Mammary epithelial cell (primary cell): Measurements from ENCODE around the gene CFAP299.

Source experiments
- EZH2 ChIP-seq: IDR thresholded peaks from 2 replicates; pipeline ENCODE4 v1.6.1; 2012; ENCODE audit warnings: low read length, inconsistent platforms, borderline replicate concordance
- TF ChIP-seq, protein P1 (sequence below), 2 donors: IDR thresholded peaks in 1 of 2; conservative IDR thresholded peaks in 1 of 2; 2 replicates each; pipeline ENCODE4 v1.5.1; 2011 to 2012; ENCODE audit warnings: inconsistent platforms in 2 of 2, low read length in 2 of 2, mild to moderate bottlenecking in 2 of 2, control low read depth in 1 of 2, low read depth in 1 of 2; ENCODE audit not compliant: insufficient read depth in 1 of 2; ENCODE audit errors: extremely low read depth in 1 of 2

DNA sequence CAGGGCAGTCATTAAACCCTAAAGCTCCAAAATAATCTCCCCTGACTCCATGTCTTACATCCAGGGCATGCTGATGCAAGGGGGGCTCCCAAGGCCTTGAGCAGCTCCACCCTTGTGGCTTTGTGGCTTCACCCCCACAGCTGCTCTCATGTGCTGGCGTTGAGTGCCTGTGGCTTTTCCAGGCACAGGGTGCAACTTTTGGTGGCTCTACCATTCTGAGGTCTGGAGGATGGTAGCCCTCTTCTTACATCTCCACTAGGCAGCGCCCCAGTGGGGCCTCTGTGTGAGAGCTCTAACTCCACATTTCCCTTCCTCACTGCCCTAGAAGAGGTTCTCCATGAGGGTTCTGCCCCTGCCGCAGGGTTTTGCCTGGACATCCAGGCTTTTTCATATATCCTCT is 35.1 kb downstream of the CFAP299 start:
- TF ChIP-seq, protein P1, sequence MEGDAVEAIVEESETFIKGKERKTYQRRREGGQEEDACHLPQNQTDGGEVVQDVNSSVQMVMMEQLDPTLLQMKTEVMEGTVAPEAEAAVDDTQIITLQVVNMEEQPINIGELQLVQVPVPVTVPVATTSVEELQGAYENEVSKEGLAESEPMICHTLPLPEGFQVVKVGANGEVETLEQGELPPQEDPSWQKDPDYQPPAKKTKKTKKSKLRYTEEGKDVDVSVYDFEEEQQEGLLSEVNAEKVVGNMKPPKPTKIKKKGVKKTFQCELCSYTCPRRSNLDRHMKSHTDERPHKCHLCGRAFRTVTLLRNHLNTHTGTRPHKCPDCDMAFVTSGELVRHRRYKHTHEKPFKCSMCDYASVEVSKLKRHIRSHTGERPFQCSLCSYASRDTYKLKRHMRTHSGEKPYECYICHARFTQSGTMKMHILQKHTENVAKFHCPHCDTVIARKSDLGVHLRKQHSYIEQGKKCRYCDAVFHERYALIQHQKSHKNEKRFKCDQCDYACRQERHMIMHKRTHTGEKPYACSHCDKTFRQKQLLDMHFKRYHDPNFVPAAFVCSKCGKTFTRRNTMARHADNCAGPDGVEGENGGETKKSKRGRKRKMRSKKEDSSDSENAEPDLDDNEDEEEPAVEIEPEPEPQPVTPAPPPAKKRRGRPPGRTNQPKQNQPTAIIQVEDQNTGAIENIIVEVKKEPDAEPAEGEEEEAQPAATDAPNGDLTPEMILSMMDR (conservative IDR thresholded peaks at IDR 0.05 in 1 of 2, IDR thresholded peaks at IDR 0.05 in 1 of 2; ENCODE audit: extremely low read depth in 1 of 2, insufficient read depth in 1 of 2, low read depth in 1 of 2, low read length in 2 of 2): no peak
- no peak for TF ChIP-seq EZH2
